ENCODE data around the gene PTPRN2. TPM values are rescaled to one million over a fixed set of nuclear protein-coding genes. Genes with fewer than 3 reads are reported as not detected.
"Not testable (repeated sequence)": the region's sequence is repeated elsewhere in the genome, so short reads cannot be mapped to it uniquely, and the experiment has no call there.

Gene PTPRN2
- total RNA-seq, 4 donors from 2014 or later = 2.0 to 9.5 (median 2.6) TPM

DNA sequence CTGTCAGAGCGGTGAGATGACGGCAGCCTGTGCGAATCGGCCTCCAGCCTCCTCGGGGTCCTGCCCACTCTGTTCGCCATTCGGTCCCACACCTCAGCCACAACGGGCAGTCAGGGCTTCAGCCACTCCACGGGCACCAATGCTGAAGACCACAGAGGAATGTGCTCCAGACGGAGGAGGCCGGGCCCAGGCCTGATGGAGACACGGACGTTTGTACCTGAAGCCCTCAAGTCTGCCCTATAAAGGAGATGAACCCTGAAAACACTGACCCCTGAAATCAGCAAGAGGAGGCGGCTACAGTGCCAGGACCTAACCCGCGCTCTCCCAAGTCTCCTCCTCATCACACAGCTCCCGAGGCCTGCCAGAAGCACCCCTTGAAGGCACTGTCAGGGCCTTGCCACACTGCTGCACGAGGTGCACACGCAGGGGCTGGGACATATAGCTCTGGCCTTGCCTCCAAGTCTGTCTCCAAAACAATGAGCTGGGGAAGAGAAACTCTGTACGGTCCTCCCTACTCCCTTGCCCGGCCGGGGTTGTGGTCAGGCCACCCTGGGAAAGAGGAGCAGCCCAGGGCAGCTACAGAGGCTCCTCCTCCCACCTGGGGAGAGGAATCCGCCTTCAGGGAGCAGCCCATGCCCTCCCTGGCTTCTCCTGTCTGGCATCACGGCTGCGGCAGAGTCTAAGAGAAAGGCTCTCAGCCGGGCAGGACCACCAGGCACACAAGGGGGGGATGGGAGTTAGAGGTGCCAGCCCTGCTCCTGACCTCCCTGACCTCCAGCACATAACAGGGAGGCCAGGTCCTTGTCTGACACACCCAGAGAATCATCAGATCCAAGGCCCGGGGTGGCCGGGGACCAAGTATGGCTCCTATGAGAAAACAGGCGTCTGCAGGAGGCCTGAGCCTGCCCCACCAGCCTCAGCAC is 310.1 kb downstream of the PTPRN2 start:
- ATAC-seq (ENCODE audit: low FRiP score) = no peak
- DNase-seq (ENCODE audit: low spot score) = no peak
- TF ChIP-seq, protein P1, sequence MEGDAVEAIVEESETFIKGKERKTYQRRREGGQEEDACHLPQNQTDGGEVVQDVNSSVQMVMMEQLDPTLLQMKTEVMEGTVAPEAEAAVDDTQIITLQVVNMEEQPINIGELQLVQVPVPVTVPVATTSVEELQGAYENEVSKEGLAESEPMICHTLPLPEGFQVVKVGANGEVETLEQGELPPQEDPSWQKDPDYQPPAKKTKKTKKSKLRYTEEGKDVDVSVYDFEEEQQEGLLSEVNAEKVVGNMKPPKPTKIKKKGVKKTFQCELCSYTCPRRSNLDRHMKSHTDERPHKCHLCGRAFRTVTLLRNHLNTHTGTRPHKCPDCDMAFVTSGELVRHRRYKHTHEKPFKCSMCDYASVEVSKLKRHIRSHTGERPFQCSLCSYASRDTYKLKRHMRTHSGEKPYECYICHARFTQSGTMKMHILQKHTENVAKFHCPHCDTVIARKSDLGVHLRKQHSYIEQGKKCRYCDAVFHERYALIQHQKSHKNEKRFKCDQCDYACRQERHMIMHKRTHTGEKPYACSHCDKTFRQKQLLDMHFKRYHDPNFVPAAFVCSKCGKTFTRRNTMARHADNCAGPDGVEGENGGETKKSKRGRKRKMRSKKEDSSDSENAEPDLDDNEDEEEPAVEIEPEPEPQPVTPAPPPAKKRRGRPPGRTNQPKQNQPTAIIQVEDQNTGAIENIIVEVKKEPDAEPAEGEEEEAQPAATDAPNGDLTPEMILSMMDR (IDR thresholded peaks at IDR 0.05) = no peak

DNA sequence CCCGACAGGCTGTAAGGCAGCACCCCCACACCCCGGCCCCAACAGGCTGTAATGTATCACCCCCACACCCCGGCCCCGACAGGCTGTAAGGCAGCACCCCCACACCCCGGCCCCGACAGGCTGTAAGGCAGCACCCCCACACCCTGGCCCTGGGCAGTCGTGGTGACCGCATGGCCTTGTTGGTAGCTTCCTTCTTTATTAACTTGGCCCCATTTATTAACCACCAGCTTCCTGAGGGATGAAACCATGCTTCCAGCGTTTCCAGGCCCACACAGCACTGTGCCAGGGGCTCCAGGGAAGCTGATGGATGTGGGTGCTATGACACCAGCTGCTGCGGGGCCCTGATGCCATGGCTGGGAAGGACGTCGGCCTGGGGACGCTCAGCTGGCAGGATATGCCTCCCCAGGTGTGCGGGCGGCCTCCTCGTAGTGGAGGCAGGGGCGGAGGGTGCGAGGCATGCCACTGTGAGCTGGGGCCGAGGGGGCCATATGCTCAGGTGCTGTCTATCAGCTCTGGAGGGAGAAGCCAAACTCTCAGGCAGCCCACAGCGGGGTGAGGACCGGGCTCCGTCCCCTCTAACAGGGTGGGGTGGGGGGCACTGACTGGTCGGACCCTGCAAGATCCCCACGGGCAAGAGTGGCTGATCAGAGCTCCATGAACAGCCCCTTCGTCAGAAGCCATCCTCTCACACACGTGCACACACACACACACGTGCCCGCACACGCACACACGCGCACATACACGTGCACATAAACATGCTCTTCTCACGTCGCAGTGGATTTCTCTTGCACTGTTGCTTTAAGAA is 311.0 kb downstream of the PTPRN2 start:
- no peak for DNase-seq (ENCODE audit: low spot score)
- ATAC-seq (ENCODE audit: low FRiP score) = no peak
- TF ChIP-seq, protein P1 (IDR thresholded peaks at IDR 0.05) = no peak

DNA sequence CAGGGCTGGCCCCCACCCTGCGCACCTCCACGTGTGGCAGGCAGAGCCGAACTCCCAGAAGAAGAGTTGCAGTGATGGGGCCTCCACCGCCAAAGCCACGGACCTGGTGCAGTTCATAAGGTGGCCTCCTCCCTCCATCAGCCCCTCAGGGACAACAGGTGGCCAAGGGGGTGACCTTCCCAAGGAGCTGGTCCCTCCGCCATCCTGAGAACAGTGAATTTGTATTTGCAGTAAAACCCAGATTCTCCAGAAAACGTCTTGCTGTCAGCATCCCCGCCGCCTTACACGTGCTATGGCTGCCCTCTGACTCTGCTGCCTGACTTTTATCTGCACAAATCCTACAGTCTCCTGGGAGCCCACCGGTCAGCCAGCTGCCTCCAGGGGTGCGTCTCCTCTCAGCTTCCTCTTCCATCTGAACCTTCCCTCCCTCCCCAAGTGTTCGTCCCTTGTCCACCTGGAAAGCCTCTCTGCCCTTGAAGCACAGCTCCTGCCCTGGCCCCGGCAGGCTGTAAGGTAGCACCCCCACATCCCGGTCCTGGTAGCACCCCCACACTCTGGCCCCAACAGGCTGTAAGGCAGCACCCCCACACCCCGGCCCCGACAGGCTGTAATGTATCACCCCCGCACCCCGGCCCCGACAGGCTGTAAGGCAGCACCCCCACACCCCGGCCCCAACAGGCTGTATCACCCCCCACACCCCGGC is 311.8 kb downstream of the PTPRN2 start:
- TF ChIP-seq, protein P1 (IDR thresholded peaks at IDR 0.05) = no peak
- DNase-seq (ENCODE audit: low spot score) (no peak), ATAC-seq (ENCODE audit: low FRiP score) (no peak)

DNA sequence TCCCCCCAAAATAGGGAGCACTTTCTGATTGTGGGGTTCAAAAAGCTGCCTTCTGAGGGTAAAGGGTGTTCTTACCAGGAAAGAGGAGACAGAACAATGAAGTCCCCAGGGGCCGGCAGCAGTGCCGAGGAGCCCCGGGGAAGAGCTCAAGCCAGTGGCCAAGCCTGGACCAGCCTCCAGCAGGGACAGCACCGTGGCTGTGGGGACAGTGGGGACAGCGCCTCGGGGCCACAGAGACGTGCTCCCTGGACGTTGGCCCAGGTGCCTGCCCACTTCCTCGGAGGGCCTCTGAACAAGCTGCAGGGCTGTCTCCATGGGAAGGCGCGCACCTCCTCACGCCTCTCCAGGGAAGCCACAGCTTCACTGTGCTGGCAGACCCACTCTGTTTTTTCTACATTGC is 312.6 kb downstream of the PTPRN2 start:
- ATAC-seq (ENCODE audit: low FRiP score) (no peak), DNase-seq (ENCODE audit: low spot score) (no peak)
- TF ChIP-seq, protein P1 (IDR thresholded peaks at IDR 0.05) = no peak

DNA sequence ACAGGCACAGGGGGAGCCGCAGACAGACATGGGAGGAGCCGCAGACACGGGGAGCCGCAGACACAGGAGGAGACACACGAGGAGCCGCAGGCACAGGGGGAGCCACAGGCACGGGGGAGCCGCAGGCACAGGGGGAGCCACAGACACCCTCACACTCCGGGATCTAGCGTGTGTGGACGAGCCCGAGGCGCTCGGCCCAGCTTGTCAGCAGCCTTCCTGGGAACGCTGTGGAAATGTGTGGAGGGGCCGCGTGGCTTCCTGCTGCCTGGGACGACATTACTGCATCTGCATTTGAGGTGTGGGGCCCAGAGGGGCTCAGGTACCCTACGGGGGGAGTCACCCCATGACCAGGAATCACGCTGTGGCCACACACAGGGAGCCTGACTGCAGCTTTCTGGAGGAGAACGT is 313.2 kb downstream of the PTPRN2 start:
- no peak for ATAC-seq (ENCODE audit: low FRiP score)
- TF ChIP-seq, protein P1 (IDR thresholded peaks at IDR 0.05) = no peak
- no peak for DNase-seq (ENCODE audit: low spot score)

DNA sequence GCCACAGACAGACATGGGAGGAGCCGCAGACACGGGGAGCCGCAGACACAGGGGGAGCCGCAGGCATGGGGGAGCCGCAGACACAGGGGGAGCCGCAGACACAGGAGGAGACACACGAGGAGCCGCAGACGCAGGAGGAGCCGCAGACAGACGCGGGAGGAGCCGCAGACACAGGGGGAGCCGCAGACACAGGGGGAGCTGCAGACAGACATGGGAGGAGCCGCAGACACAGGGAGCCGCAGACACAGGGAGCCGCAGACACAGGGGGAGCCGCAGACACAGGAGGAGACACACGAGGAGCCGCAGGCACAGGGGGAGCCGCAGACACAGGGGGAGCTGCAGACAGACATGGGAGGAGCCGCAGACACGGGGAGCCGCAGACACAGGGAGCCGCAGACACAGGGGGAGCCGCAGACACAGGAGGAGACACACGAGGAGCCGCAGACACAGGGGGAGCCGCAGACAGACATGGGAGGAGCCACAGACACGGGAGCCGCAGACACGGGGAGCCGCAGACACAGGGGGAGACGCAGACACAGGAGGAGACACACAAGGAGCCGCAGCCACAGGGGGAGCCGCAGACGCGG is 313.8 kb downstream of the PTPRN2 start:
- ATAC-seq (ENCODE audit: low FRiP score); DNase-seq (ENCODE audit: low spot score): not testable (repeated sequence)

Data from omental fat pad (tissue), 4 donors.